Measurements from ENCODE around the gene GPNMB. TPM values are rescaled to one million over a fixed set of nuclear protein-coding genes. Genes with fewer than 3 reads are reported as not detected.

GPNMB gene
- total RNA-seq, 1 experiment from 2014 or later: 0.04 TPM

DNA sequence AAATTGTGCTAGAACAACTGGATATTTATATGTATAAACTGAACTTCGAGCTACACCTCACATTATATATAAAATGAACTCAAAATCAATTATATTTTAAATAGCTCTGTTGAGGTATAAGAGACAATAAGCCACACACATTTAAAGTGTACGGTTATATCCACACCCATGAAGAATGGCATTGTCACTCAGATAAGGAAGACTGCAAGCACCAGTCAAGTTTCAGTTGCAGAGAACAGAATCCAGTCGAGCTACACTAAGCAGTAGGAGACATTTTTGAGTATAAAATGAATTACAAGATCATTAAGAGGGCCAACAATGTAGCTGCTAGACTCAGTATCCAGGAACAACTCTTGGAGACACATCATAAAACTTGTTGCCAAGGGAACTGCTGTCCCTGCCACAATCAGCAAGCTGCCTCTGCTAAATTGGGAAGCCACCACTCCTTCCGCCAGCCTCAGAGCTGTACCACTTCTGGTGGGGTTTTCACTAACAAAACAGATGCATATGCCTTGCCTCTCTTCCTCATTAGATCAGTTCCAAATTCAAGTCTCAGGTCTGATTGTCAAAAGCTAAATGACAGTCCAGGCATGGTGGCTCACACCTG, 19.6 kb upstream of the GPNMB start:
- Histone ChIP-seq H3K79me2 (ENCODE audit: low read length) (no peaks in the 10 kb centered on the region), H3K36me3 (ENCODE audit: low read depth, low read length) (no peaks in the 10 kb centered on the region), H2AFZ (ENCODE audit: low read length) (no peak overlapping the region), H3K27ac (ENCODE audit: low read length) (no peak overlapping the region), H3K9ac (ENCODE audit: low read length) (no peak overlapping the region), H3F3A (ENCODE audit: low read length, unreplicated experiment) (no peaks in the 10 kb centered on the region), H3K9me2 (replicated peaks; ENCODE audit: low read length) (no peaks in the 10 kb centered on the region), H3K9me3 (ENCODE audit: low read length) (no peaks in the 10 kb centered on the region), H3K4me3 (ENCODE audit: low read length) (no peak overlapping the region), H4K20me1 (ENCODE audit: low read length) (no peaks in the 10 kb centered on the region), H3K4me2 (ENCODE audit: low read length) (no peak overlapping the region), H3K4me1 (ENCODE audit: insufficient read depth, low read length) (no peaks in the 10 kb centered on the region), H3K27me3 (ENCODE audit: low read length) (no peaks in the 10 kb centered on the region)
- intact Hi-C loops (cut with micrococcal nuclease): no loop called here
- no TSS peak for BruUV-seq (replicated peaks)
- CTCF ChIA-PET: interaction anchor here (0.6 kb wide), 1 partner anchor 126 kb away, joined by 4 read pairs; no protein-coding TSS in a partner anchor
- POLR2A ChIA-PET (ENCODE audit: unreplicated experiment): interaction anchor here (0.6 kb wide), 1 partner anchor 9 kb away, joined by 3 read pairs; no protein-coding TSS in a partner anchor
- DNase-seq: no peak
- no peak for ATAC-seq
- TF ChIP-seq EZH2phosphoT487 (IDR thresholded peaks at IDR 0.05; ENCODE audit: borderline replicate concordance, low read length) (no peak), EZH2 (IDR thresholded peaks at IDR 0.05; ENCODE audit: low read length, unreplicated experiment) (no peak)
- TF ChIP-seq, protein P1, sequence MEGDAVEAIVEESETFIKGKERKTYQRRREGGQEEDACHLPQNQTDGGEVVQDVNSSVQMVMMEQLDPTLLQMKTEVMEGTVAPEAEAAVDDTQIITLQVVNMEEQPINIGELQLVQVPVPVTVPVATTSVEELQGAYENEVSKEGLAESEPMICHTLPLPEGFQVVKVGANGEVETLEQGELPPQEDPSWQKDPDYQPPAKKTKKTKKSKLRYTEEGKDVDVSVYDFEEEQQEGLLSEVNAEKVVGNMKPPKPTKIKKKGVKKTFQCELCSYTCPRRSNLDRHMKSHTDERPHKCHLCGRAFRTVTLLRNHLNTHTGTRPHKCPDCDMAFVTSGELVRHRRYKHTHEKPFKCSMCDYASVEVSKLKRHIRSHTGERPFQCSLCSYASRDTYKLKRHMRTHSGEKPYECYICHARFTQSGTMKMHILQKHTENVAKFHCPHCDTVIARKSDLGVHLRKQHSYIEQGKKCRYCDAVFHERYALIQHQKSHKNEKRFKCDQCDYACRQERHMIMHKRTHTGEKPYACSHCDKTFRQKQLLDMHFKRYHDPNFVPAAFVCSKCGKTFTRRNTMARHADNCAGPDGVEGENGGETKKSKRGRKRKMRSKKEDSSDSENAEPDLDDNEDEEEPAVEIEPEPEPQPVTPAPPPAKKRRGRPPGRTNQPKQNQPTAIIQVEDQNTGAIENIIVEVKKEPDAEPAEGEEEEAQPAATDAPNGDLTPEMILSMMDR (conservative IDR thresholded peaks at IDR 0.05; ENCODE audit: low read depth, low read length): no peak

DNA sequence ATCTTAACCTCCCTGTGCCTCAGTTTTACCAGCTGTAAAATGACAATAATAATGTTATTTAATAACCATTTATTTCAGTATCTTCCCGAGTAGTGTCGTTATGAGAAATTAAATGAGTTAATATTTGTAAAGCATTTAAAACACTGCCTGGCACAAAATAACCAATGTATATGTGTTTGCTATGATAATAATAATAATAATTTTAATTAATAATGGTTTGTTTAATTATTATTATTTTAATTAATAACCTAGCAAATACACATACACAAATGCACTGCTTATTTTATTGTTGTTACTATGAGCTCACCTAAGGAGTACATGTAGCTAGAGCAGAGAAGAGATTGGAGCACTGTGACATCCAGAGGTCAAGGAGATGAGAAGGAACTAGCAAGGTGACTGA, 18.2 kb upstream of the GPNMB start:
- H3K27ac ChIP-seq (ENCODE audit: low read length): no peak overlapping the region
- no peak overlapping the region for H3K9ac ChIP-seq (ENCODE audit: low read length)
- no TSS peak for BruUV-seq (replicated peaks)
- no peaks in the 10 kb centered on the region for H3K4me1 ChIP-seq (ENCODE audit: insufficient read depth, low read length)
- no peaks in the 10 kb centered on the region for H3K9me3 ChIP-seq (ENCODE audit: low read length)
- no peaks in the 10 kb centered on the region for H3F3A ChIP-seq (ENCODE audit: low read length, unreplicated experiment)
- H4K20me1 ChIP-seq (ENCODE audit: low read length): no peaks in the 10 kb centered on the region
- intact Hi-C loops (cut with micrococcal nuclease): no loop called here
- H3K36me3 ChIP-seq (ENCODE audit: low read depth, low read length): no peaks in the 10 kb centered on the region
- H3K4me3 ChIP-seq (ENCODE audit: low read length): no peak overlapping the region
- TF ChIP-seq EZH2phosphoT487 (IDR thresholded peaks at IDR 0.05; ENCODE audit: borderline replicate concordance, low read length): no peak
- TF ChIP-seq EZH2 (IDR thresholded peaks at IDR 0.05; ENCODE audit: low read length, unreplicated experiment): no peak
- TF ChIP-seq, protein P1 (conservative IDR thresholded peaks at IDR 0.05; ENCODE audit: low read depth, low read length): no peak
- no peaks in the 10 kb centered on the region for H3K79me2 ChIP-seq (ENCODE audit: low read length)
- ChIA-PET CTCF (no interaction called here), POLR2A (ENCODE audit: unreplicated experiment) (no interaction called here)
- H3K27me3 ChIP-seq (ENCODE audit: low read length): no peaks in the 10 kb centered on the region
- DNase-seq: no peak
- no peak overlapping the region for H3K4me2 ChIP-seq (ENCODE audit: low read length)
- no peaks in the 10 kb centered on the region for H3K9me2 ChIP-seq (replicated peaks; ENCODE audit: low read length)
- no peak for ATAC-seq
- H2AFZ ChIP-seq (ENCODE audit: low read length): no peak overlapping the region

DNA sequence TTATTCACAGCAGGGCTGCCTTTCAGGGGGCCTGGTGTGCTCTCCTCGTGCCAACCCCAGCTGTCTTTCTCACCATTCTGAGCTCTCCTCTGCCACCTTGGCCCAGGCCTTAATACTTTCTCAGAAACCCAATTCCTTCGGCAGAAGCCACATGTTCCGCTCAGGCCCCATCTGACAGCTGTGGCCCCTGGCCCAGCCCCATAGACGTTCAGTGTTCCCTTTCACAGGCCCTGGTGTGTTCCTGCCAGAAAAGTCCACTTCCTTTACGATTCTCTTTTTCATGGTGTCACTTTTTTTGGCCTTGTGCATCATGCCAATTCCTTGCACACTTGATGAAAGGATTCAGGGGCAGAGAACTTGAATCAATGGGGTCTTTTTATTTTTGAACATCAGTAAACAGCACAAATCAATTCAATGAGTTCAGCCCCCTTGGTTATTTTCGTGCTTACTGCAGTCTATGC, 15.9 kb upstream of the GPNMB start:
- POLR2A ChIA-PET (ENCODE audit: unreplicated experiment): no interaction called here
- Histone ChIP-seq H3K4me3 (ENCODE audit: low read length) (no peak overlapping the region), H2AFZ (ENCODE audit: low read length) (no peak overlapping the region), H3F3A (ENCODE audit: low read length, unreplicated experiment) (no peaks in the 10 kb centered on the region), H3K4me1 (ENCODE audit: insufficient read depth, low read length) (peaks cover 3% of the 10 kb centered on the region; the same call in 1 of the 2 replicates), H3K9me2 (replicated peaks; ENCODE audit: low read length) (no peaks in the 10 kb centered on the region), H4K20me1 (ENCODE audit: low read length) (no peaks in the 10 kb centered on the region), H3K27ac (ENCODE audit: low read length) (no peak overlapping the region), H3K9ac (ENCODE audit: low read length) (no peak overlapping the region), H3K79me2 (ENCODE audit: low read length) (no peaks in the 10 kb centered on the region), H3K9me3 (ENCODE audit: low read length) (no peaks in the 10 kb centered on the region), H3K4me2 (ENCODE audit: low read length) (no peak overlapping the region), H3K27me3 (ENCODE audit: low read length) (no peaks in the 10 kb centered on the region), H3K36me3 (ENCODE audit: low read depth, low read length) (no peaks in the 10 kb centered on the region)
- no peak for TF ChIP-seq EZH2 (IDR thresholded peaks at IDR 0.05; ENCODE audit: low read length, unreplicated experiment)
- TF ChIP-seq, protein P1 (conservative IDR thresholded peaks at IDR 0.05; ENCODE audit: low read depth, low read length): no peak
- no peak for TF ChIP-seq EZH2phosphoT487 (IDR thresholded peaks at IDR 0.05; ENCODE audit: borderline replicate concordance, low read length)
- CTCF ChIA-PET: interaction anchor here (0.6 kb wide), 2 partner anchors 31 to 159 kb away, joined by 5 to 12 read pairs; no protein-coding TSS in a partner anchor
- DNase-seq (no peak), ATAC-seq (no peak)
- no TSS peak for BruUV-seq (replicated peaks)
- intact Hi-C loops (cut with micrococcal nuclease): loop anchor here (10.0 kb wide), 1 partner anchor 136 kb away; no protein-coding TSS in a partner anchor
